ENCODE measurements around the gene GRM4.

DNA sequence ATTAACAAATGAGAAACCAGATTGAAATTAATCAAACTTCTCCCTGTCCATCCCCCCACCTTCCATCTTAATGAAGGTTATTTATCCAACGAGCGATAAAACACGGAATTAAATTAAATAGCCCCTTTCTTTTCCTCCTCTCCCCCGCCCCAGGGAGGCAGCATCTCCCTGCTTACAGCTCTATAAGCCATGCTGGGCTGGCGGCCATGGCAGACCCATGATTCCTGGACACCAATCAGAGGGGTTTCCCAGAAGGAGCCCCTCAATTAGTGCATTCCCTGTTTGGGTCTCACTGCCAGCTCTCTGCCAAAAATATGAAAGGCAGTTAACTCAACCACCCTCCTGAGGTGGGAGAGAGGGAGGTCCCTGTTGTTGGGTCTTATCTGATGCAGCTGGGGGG is 33.8 kb downstream of the GRM4 start:
- TF ChIP-seq POLR2AphosphoS5 (IDR thresholded peaks at IDR 0.05) (no peak), POLR2A (IDR thresholded peaks at IDR 0.05) (no peak)
- TF ChIP-seq, protein P1, sequence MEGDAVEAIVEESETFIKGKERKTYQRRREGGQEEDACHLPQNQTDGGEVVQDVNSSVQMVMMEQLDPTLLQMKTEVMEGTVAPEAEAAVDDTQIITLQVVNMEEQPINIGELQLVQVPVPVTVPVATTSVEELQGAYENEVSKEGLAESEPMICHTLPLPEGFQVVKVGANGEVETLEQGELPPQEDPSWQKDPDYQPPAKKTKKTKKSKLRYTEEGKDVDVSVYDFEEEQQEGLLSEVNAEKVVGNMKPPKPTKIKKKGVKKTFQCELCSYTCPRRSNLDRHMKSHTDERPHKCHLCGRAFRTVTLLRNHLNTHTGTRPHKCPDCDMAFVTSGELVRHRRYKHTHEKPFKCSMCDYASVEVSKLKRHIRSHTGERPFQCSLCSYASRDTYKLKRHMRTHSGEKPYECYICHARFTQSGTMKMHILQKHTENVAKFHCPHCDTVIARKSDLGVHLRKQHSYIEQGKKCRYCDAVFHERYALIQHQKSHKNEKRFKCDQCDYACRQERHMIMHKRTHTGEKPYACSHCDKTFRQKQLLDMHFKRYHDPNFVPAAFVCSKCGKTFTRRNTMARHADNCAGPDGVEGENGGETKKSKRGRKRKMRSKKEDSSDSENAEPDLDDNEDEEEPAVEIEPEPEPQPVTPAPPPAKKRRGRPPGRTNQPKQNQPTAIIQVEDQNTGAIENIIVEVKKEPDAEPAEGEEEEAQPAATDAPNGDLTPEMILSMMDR (IDR thresholded peaks at IDR 0.05), result no peak
